Left ventricle myocardium inferior (tissue), 1 donor: ENCODE measurements around the gene ADAMTS16. TPM values are rescaled to one million over a fixed set of nuclear protein-coding genes. Genes with fewer than 3 reads are reported as not detected.
A peak's percentile ranks its signal among the peaks of the same experiment; 100 is the strongest.

Experiments
- DNase-seq: peaks from one replicate; pipeline ENCODE4 v3.0.0-alpha.2; 2020
- H3K27ac ChIP-seq: fragments of 200-600 bp; replicated peaks from 2 replicates; pipeline ENCODE4 v1.8.0; 2021
- H3K27me3 ChIP-seq: fragments of 200-600 bp; 2 replicates; pipeline ENCODE4 v1.8.0; 2021; ENCODE audit warnings: low read depth
- H3K36me3 ChIP-seq: fragments of 200-600 bp; 2 replicates; pipeline ENCODE4 v1.8.0; 2021
- H3K4me1 ChIP-seq: fragments of 200-600 bp; 2 replicates; pipeline ENCODE4 v1.8.0; 2021
- H3K4me3 ChIP-seq: fragments of 200-600 bp; 2 replicates; pipeline ENCODE4 v1.8.0; 2021; ENCODE audit warnings: mild to moderate bottlenecking, moderate library complexity
- H3K9me3 ChIP-seq: fragments of 200-600 bp; replicated peaks from 2 replicates; pipeline ENCODE4 v1.8.0; 2021
- CTCF ChIP-seq: fragments of 200-600 bp; IDR thresholded peaks from 2 replicates; pipeline ENCODE4 v1.8.0; 2021; ENCODE audit warnings: antibody characterized with exemption, mild to moderate bottlenecking, borderline replicate concordance
- intact Hi-C: fragments of 100-400 bp; cut with micrococcal nuclease; formaldehyde crosslinking; loops from one replicate; pipeline ENCODE4 v1.11.0; 2022
- total RNA-seq: library from RNA; stranded (reverse); fragmentation: NEBNext Ultra II Directional; extraction: Animal tissue kit (Norgen Biotek cat#: 25700); gene quantifications from one replicate; pipeline ENCODE4 v1.2.1, GENCODE V29; 2021
- donor health status: DM: no; HTN: yes; CAD: no; lungs with severe emphysema.

Gene ADAMTS16
- total RNA-seq, 1 donor from 2014 or later = not detected

- DNase-seq = no peak
- Histone ChIP-seq H3K9me3 (no peaks in the 10 kb centered on the region), H3K4me3 (peak overlapping the region; percentile 56), H3K4me1 (peaks cover 23% of the 10 kb centered on the region), H3K36me3 (no peaks in the 10 kb centered on the region), H3K27ac (no peak overlapping the region), H3K27me3 (peaks cover 65% of the 10 kb centered on the region)
- intact Hi-C loops = no loop called here
- no peak for TF ChIP-seq CTCF
These were observed 774 bp upstream of the ADAMTS16 start for GRCh38 chr5:5139336-5139776.

GRCh38 chr5:5140479-5141338, 579 bp downstream of the ADAMTS16 start:
- Histone ChIP-seq H3K27me3 (peaks cover 70% of the 10 kb centered on the region), H3K9me3 (no peaks in the 10 kb centered on the region), H3K27ac (no peak overlapping the region), H3K4me1 (peaks cover 23% of the 10 kb centered on the region), H3K4me3 (peak overlapping the region; percentile 56), H3K36me3 (no peaks in the 10 kb centered on the region)
- TF ChIP-seq CTCF = no peak
- intact Hi-C loops = loop anchor here (5.0 kb wide), 1 partner anchor 277 kb away; no protein-coding TSS in a partner anchor
- DNase-seq = no peak

- no peak for DNase-seq
- Histone ChIP-seq H3K27ac (no peak overlapping the region), H3K4me1 (peaks cover 23% of the 10 kb centered on the region), H3K27me3 (peaks cover 70% of the 10 kb centered on the region), H3K9me3 (no peaks in the 10 kb centered on the region), H3K4me3 (peak overlapping the region; percentile 56), H3K36me3 (no peaks in the 10 kb centered on the region)
- no peak for TF ChIP-seq CTCF
- intact Hi-C loops = loop anchor here (5.0 kb wide), 1 partner anchor 276 kb away; no protein-coding TSS in a partner anchor
These were observed 1.1 kb downstream of the ADAMTS16 start for GRCh38 chr5:5141339-5141599.

GRCh38 chr5:5141625-5142525, 1.7 kb downstream of the ADAMTS16 start:
- DNase-seq = no peak
- Histone ChIP-seq H3K27me3 (peaks cover 69% of the 10 kb centered on the region), H3K9me3 (no peaks in the 10 kb centered on the region), H3K4me3 (peak overlapping the region; percentile 56), H3K4me1 (peaks cover 23% of the 10 kb centered on the region), H3K36me3 (no peaks in the 10 kb centered on the region), H3K27ac (no peak overlapping the region)
- peak; percentile 85 for TF ChIP-seq CTCF
- intact Hi-C loops = loop anchor here (5.0 kb wide), 1 partner anchor 275 kb away; no protein-coding TSS in a partner anchor

GRCh38 chr5:5144441-5144840, 4.3 kb downstream of the ADAMTS16 start:
- Histone ChIP-seq H3K36me3 (no peaks in the 10 kb centered on the region), H3K4me3 (no peak overlapping the region), H3K27ac (no peak overlapping the region), H3K4me1 (peaks cover 21% of the 10 kb centered on the region), H3K27me3 (peaks cover 51% of the 10 kb centered on the region), H3K9me3 (no peaks in the 10 kb centered on the region)
- no peak for TF ChIP-seq CTCF
- intact Hi-C loops = loop anchor here (5.0 kb wide), 1 partner anchor 273 kb away; no protein-coding TSS in a partner anchor
- DNase-seq = no peak
